ENCODE results near the gene KRTAP5-6. TPM values are rescaled to one million over a fixed set of nuclear protein-coding genes. Genes with fewer than 3 reads are reported as not detected.

KRTAP5-6 gene
- total RNA-seq, 1 donor from 2014 or later: not detected

- H3K27me3 Mint-ChIP-seq: peaks cover 11% of the 10 kb centered on the region
- no peak for DNase-seq (ENCODE audit: low spot score, unreplicated experiment)
These were observed 43.2 kb upstream of the KRTAP5-6 start for GRCh38 chr11:1653541-1654387.

GRCh38 chr11:1654388-1655167 lies 42.4 kb upstream of the KRTAP5-6 start:
- no peak for DNase-seq (ENCODE audit: low spot score, unreplicated experiment)
- no peaks in the 10 kb centered on the region for H3K36me3 Mint-ChIP-seq (ENCODE audit: insufficient read depth)
- H3K27me3 Mint-ChIP-seq: peaks cover 11% of the 10 kb centered on the region
- TF ChIP-seq CTCF (IDR thresholded peaks at IDR 0.05; ENCODE audit: unreplicated experiment): no peak
- no peak overlapping the region for H3K4me3 Mint-ChIP-seq (ENCODE audit: low read depth)
- H3K27ac Mint-ChIP-seq: peak overlapping the region; percentile 49
- no peaks in the 10 kb centered on the region for H3K9me3 Mint-ChIP-seq (ENCODE audit: low read depth)
- H3K4me1 Mint-ChIP-seq (ENCODE audit: low read depth): peaks cover 17% of the 10 kb centered on the region

More at GRCh38 chr11:1653541-1654387, 43.2 kb upstream of the KRTAP5-6 start:
- H3K9me3 Mint-ChIP-seq (ENCODE audit: low read depth): no peaks in the 10 kb centered on the region
- TF ChIP-seq CTCF (IDR thresholded peaks at IDR 0.05; ENCODE audit: unreplicated experiment): no peak
- no peaks in the 10 kb centered on the region for H3K36me3 Mint-ChIP-seq (ENCODE audit: insufficient read depth)
- no peak overlapping the region for H3K4me3 Mint-ChIP-seq (ENCODE audit: low read depth)
- peak overlapping the region; percentile 43 for H3K27ac Mint-ChIP-seq
- H3K4me1 Mint-ChIP-seq (ENCODE audit: low read depth): peaks cover 12% of the 10 kb centered on the region

- Mint-ChIP-seq H3K4me3 (ENCODE audit: low read depth) (no peak overlapping the region), H3K27me3 (peaks cover 11% of the 10 kb centered on the region), H3K36me3 (ENCODE audit: insufficient read depth) (no peaks in the 10 kb centered on the region), H3K9me3 (ENCODE audit: low read depth) (no peaks in the 10 kb centered on the region), H3K27ac (no peak overlapping the region), H3K4me1 (ENCODE audit: low read depth) (peaks cover 25% of the 10 kb centered on the region)
- no peak for TF ChIP-seq CTCF (IDR thresholded peaks at IDR 0.05; ENCODE audit: unreplicated experiment)
- DNase-seq (ENCODE audit: low spot score, unreplicated experiment): no peak
These were observed 41.6 kb upstream of the KRTAP5-6 start for GRCh38 chr11:1655168-1656060.

GRCh38 chr11:1656061-1656441 lies 40.9 kb upstream of the KRTAP5-6 start:
- H3K4me3 Mint-ChIP-seq (ENCODE audit: low read depth): no peak overlapping the region
- H3K27ac Mint-ChIP-seq: no peak overlapping the region
- DNase-seq (ENCODE audit: low spot score, unreplicated experiment): no peak
- H3K4me1 Mint-ChIP-seq (ENCODE audit: low read depth): peaks cover 29% of the 10 kb centered on the region
- H3K27me3 Mint-ChIP-seq: peaks cover 7% of the 10 kb centered on the region
- H3K36me3 Mint-ChIP-seq (ENCODE audit: insufficient read depth): no peaks in the 10 kb centered on the region
- no peak for TF ChIP-seq CTCF (IDR thresholded peaks at IDR 0.05; ENCODE audit: unreplicated experiment)
- no peaks in the 10 kb centered on the region for H3K9me3 Mint-ChIP-seq (ENCODE audit: low read depth)

GRCh38 chr11:1656670-1657069 lies 40.3 kb upstream of the KRTAP5-6 start:
- Mint-ChIP-seq H3K9me3 (ENCODE audit: low read depth) (no peaks in the 10 kb centered on the region), H3K4me3 (ENCODE audit: low read depth) (no peak overlapping the region), H3K27ac (peak overlapping the region; percentile 74), H3K36me3 (ENCODE audit: insufficient read depth) (no peaks in the 10 kb centered on the region), H3K27me3 (peaks cover 2% of the 10 kb centered on the region), H3K4me1 (ENCODE audit: low read depth) (peaks cover 32% of the 10 kb centered on the region)
- no peak for TF ChIP-seq CTCF (IDR thresholded peaks at IDR 0.05; ENCODE audit: unreplicated experiment)
- no peak for DNase-seq (ENCODE audit: low spot score, unreplicated experiment)

All from progenitor cell of endocrine pancreas (in vitro differentiated cells).